Kidney (tissue), 14 donors: ENCODE measurements around the gene KCNQ2. TPM values are rescaled to one million over a fixed set of nuclear protein-coding genes. Genes with fewer than 3 reads are reported as not detected.

ENCODE experiments used
- DNase-seq, 5 donors: peaks; one replicate each; pipeline ENCODE4 v3.0.0-alpha.2; 2013 to 2020
- FAIRE-seq: peaks from 2 replicates; lab custom pipeline; 2012; peaks lifted over from hg19 to GRCh38; lab: Jason Lieb, UNC
- H3K27ac ChIP-seq, 2 donors: one replicate each; pipeline ENCODE4 v1.7.0; 2013; ENCODE audit warnings: low read depth in 2 of 2, low read length in 2 of 2, inconsistent platforms in 1 of 2
- H3K27me3 ChIP-seq: one replicate; pipeline ENCODE4 v1.7.1; 2013; ENCODE audit warnings: low read length, inconsistent platforms; ENCODE audit not compliant: control insufficient read depth, insufficient read depth
- H3K36me3 ChIP-seq, 3 donors: one replicate each; pipeline versions ENCODE4 v1.7.0 to v1.7.1; 2013; ENCODE audit warnings: low read length in 3 of 3, control low read depth in 1 of 3, inconsistent platforms in 1 of 3; ENCODE audit not compliant: insufficient read depth in 3 of 3, control insufficient read depth in 2 of 3
- H3K4me1 ChIP-seq, 3 donors: one replicate each; pipeline versions ENCODE4 v1.7.0 to v1.7.1; 2013; ENCODE audit warnings: low read length in 3 of 3, inconsistent platforms in 1 of 3, low read depth in 1 of 3; ENCODE audit not compliant: control insufficient read depth in 2 of 3, insufficient read depth in 2 of 3
- H3K4me3 ChIP-seq, 3 donors: one replicate each; pipeline versions ENCODE4 v1.7.0 to v1.8.1; 2013; ENCODE audit warnings: low read length in 3 of 3, control low read depth in 1 of 3, inconsistent platforms in 1 of 3
- H3K9ac ChIP-seq, 3 donors: one replicate each; pipeline versions ENCODE4 v1.7.0 to v1.7.1; 2013; ENCODE audit warnings: low read length in 3 of 3, control low read depth in 1 of 3, inconsistent platforms in 1 of 3
- H3K9me3 ChIP-seq, 3 donors: one replicate each; pipeline versions ENCODE4 v1.7.0 to v1.7.1; 2013; ENCODE audit warnings: low read length in 3 of 3, control low read depth in 1 of 3, inconsistent platforms in 1 of 3; ENCODE audit not compliant: control insufficient read depth in 2 of 3, insufficient read depth in 1 of 3
- CTCF ChIP-seq: IDR thresholded peaks from 3 replicates; pipeline ENCODE4 v1.5.1; 2012; ENCODE audit warnings: mild to moderate bottlenecking, moderate library complexity, borderline replicate concordance; ENCODE audit not compliant: insufficient read depth; ENCODE audit errors: extremely low read depth
- intact Hi-C: fragments of 100-400 bp; cut with DNase I; formaldehyde crosslinking; loops from one replicate; pipeline ENCODE4 v1.11.1; 2022
- polyA plus RNA-seq: library from polyadenylated mRNA; stranded (reverse); fragments of 350-450 nt; fragmentation: Illumina TruSeq; extraction: RNeasy Lipid Tissue Mini Kit (QIAGEN cat#74804); gene quantifications from one replicate; pipeline ENCODE4 v1.2.3, GENCODE V29; 2014; ENCODE audit warnings: low read depth, low replicate concordance; ENCODE audit not compliant: insufficient read depth
- total RNA-seq: library from RNA; stranded (reverse); fragmentation: NEBNext Ultra II Directional; extraction: Animal tissue kit (Norgen Biotek cat#: 25700); gene quantifications from one replicate; pipeline ENCODE4 v1.2.1, GENCODE V29; 2021
- donor health status: control.
- donor health status: control.
- donor health status: control.
- donor health status: control.
- donor health status: control.
- donor health status: DM: yes; HTN: yes; CAD: no.
- donor health status: Normal renal cell carcinoma (clear cell type).

The KCNQ2 gene
- total and polyA plus RNA-seq, 2 donors from 2014 or later = 2.2 TPM; not detected in 1

GRCh38 chr20:63461104-63461763, 11.2 kb downstream of the KCNQ2 start:
- FAIRE-seq = no peak
- peak in 3 of 5 donors; percentile 54 to 72 (median 71) for DNase-seq
- intact Hi-C loops = no loop called here

GRCh38 chr20:63459070-63459380, 13.4 kb downstream of the KCNQ2 start:
- Histone ChIP-seq H3K27me3 (no peaks in the 10 kb centered on the region), H3K4me3 (no peak overlapping the region), H3K27ac (no peak overlapping the region), H3K36me3 (no peaks in the 10 kb centered on the region), H3K4me1 (no peaks in the 10 kb centered on the region), H3K9ac (no peak overlapping the region), H3K9me3 (no peaks in the 10 kb centered on the region)
- FAIRE-seq (no peak), DNase-seq (no peak)
- intact Hi-C loops = no loop called here
- no peak for TF ChIP-seq CTCF

More at GRCh38 chr20:63461104-63461763, 11.2 kb downstream of the KCNQ2 start:
- Histone ChIP-seq H3K4me1 (no peaks in the 10 kb centered on the region), H3K4me3 (no peak overlapping the region), H3K9ac (no peak overlapping the region), H3K27ac (no peak overlapping the region), H3K9me3 (no peaks in the 10 kb centered on the region), H3K27me3 (no peaks in the 10 kb centered on the region), H3K36me3 (no peaks in the 10 kb centered on the region)
- no peak for TF ChIP-seq CTCF

- FAIRE-seq = no peak
- no peak overlapping the region for H3K4me3 ChIP-seq
- no peak for TF ChIP-seq CTCF
- no peak overlapping the region for H3K9ac ChIP-seq
- intact Hi-C loops = no loop called here
- no peak overlapping the region for H3K27ac ChIP-seq
- H3K36me3 ChIP-seq = no peaks in the 10 kb centered on the region
- no peaks in the 10 kb centered on the region for H3K27me3 ChIP-seq
- no peaks in the 10 kb centered on the region for H3K9me3 ChIP-seq
- no peak for DNase-seq
- H3K4me1 ChIP-seq = no peaks in the 10 kb centered on the region
Measured at GRCh38 chr20:63458170-63459069, 14.0 kb downstream of the KCNQ2 start.
